Neuronal stem cell (in vitro differentiated cells): ENCODE data around the gene WFDC13. TPM values are rescaled to one million over a fixed set of nuclear protein-coding genes. Genes with fewer than 3 reads are reported as not detected.
A peak's percentile ranks its signal among the peaks of the same experiment; 100 is the strongest.
"Not testable (repeated sequence)": the region's sequence is repeated elsewhere in the genome, so short reads cannot be mapped to it uniquely, and the experiment has no call there.

Source experiments
- DNase-seq: peaks from one replicate; pipeline ENCODE4 v3.0.0-alpha.2; 2013; ENCODE audit warnings: low spot score
- H2AFZ ChIP-seq: one replicate; pipeline ENCODE4 v1.6.1; 2013; ENCODE audit warnings: mild to moderate bottlenecking, low read length, inconsistent platforms
- H2AK5ac ChIP-seq: 2 replicates; pipeline ENCODE4 v1.6.1; 2013; ENCODE audit warnings: low read depth, mild to moderate bottlenecking, inconsistent platforms, low read length, moderate library complexity, mixed read lengths
- H2BK120ac ChIP-seq: 2 replicates; pipeline ENCODE4 v1.6.1; 2013; ENCODE audit warnings: low read depth, mild to moderate bottlenecking, inconsistent platforms, low read length, moderate library complexity, mixed read lengths
- H2BK12ac ChIP-seq: one replicate; pipeline ENCODE4 v1.6.1; 2013; ENCODE audit warnings: low read length, inconsistent platforms
- H2BK15ac ChIP-seq: 2 replicates; pipeline ENCODE4 v1.6.1; 2013; ENCODE audit warnings: mild to moderate bottlenecking, low read length, inconsistent platforms, mixed read lengths
- H2BK5ac ChIP-seq: one replicate; pipeline ENCODE4 v1.6.1; 2013; ENCODE audit warnings: inconsistent platforms, mild to moderate bottlenecking, low read length, moderate library complexity
- H3K14ac ChIP-seq: one replicate; pipeline ENCODE4 v1.6.1; 2013; ENCODE audit warnings: low read length, inconsistent platforms
- H3K18ac ChIP-seq: 2 replicates; pipeline ENCODE4 v1.6.1; 2013; ENCODE audit warnings: low read length, inconsistent platforms
- H3K23ac ChIP-seq: 2 replicates; pipeline ENCODE4 v1.6.1; 2013; ENCODE audit warnings: low read depth, mild to moderate bottlenecking, mixed read lengths, low read length, inconsistent platforms; ENCODE audit not compliant: poor library complexity
- H3K27ac ChIP-seq: replicated peaks from 3 replicates; pipeline ENCODE4 v1.5.1; 2013; ENCODE audit warnings: low read length, inconsistent platforms
- H3K27me3 ChIP-seq, 3 experiments: 2 replicates each; pipeline ENCODE4 v1.6.1; 2013; ENCODE audit warnings: low read length in 3 of 3, mild to moderate bottlenecking in 2 of 3, inconsistent platforms in 1 of 3, low read depth in 1 of 3, mixed read lengths in 1 of 3, moderate library complexity in 1 of 3; ENCODE audit not compliant: control insufficient read depth in 3 of 3, insufficient read depth in 3 of 3
- H3K36me3 ChIP-seq, 2 donors: replicated peaks in 1 of 2; 2 replicates each; pipeline ENCODE4 v1.6.1; 2013; ENCODE audit warnings: low read length in 2 of 2; ENCODE audit not compliant: control insufficient read depth in 2 of 2, insufficient read depth in 2 of 2
- H3K4ac ChIP-seq: 2 replicates; pipeline ENCODE4 v1.6.1; 2013; ENCODE audit warnings: inconsistent platforms, mild to moderate bottlenecking, low read length, moderate library complexity
- H3K4me1 ChIP-seq, 2 donors: 1 replicate in 1 of 2; 2 replicates in 1 of 2; pipeline ENCODE4 v1.6.1; 2013; ENCODE audit warnings: low read length in 2 of 2, low read depth in 1 of 2; ENCODE audit not compliant: control insufficient read depth in 2 of 2, insufficient read depth in 1 of 2
- H3K4me2 ChIP-seq: one replicate; pipeline ENCODE4 v1.6.1; 2013; ENCODE audit warnings: mild to moderate bottlenecking, low read length, inconsistent platforms; ENCODE audit not compliant: insufficient read depth, poor library complexity, severe bottlenecking
- H3K4me3 ChIP-seq, 2 donors: 2 replicates each; pipeline ENCODE4 v1.5.1; 2013; ENCODE audit warnings: low read length in 2 of 2, mild to moderate bottlenecking in 2 of 2, inconsistent platforms in 1 of 2, moderate library complexity in 1 of 2
- H3K79me1 ChIP-seq: one replicate; pipeline ENCODE4 v1.6.1; 2013; ENCODE audit warnings: low read depth, mild to moderate bottlenecking, inconsistent platforms, low read length, moderate library complexity
- H3K9ac ChIP-seq: one replicate; pipeline ENCODE4 v1.6.1; 2013; ENCODE audit warnings: mild to moderate bottlenecking, low read depth, low read length, inconsistent platforms; ENCODE audit not compliant: poor library complexity
- H3K9me3 ChIP-seq, 2 donors: replicated peaks in 1 of 2; 2 replicates each; pipeline versions ENCODE3 to v1.6.1; 2013; ENCODE audit warnings: low read length in 2 of 2, mild to moderate bottlenecking in 2 of 2, inconsistent platforms in 1 of 2, low read depth in 1 of 2, mixed read lengths in 1 of 2, moderate library complexity in 1 of 2; ENCODE audit not compliant: control insufficient read depth in 2 of 2, insufficient read depth in 1 of 2
- H4K8ac ChIP-seq: one replicate; pipeline ENCODE4 v1.6.1; 2013; ENCODE audit warnings: low read depth, mild to moderate bottlenecking, inconsistent platforms, low read length, moderate library complexity
- H4K91ac ChIP-seq: one replicate; pipeline ENCODE4 v1.6.1; 2013; ENCODE audit warnings: low read length, low read depth, mild to moderate bottlenecking, inconsistent platforms; ENCODE audit not compliant: poor library complexity
- WGBS, 2 donors: extraction: QIAGEN DNeasy Blood & Tissue Kit; methylation state at CpG; one replicate each; pipeline ENCODE4 v1.1.7; 2013; ENCODE audit warnings: missing lambda C conversion rate in 2 of 2, mixed read lengths in 1 of 2; ENCODE audit not compliant: insufficient read length in 2 of 2, insufficient replicate concordance in 1 of 2; ENCODE audit errors: extremely low coverage in 2 of 2; 5-methylcytosine and 5-hydroxymethylcytosine counted together
- polyA plus RNA-seq, 2 experiments: library from polyadenylated mRNA; stranded (reverse); fragments of 200-250 nt; gene quantifications; one replicate each; pipeline ENCODE4 v1.2.3, GENCODE V29; 2013

The WFDC13 gene, protein sequence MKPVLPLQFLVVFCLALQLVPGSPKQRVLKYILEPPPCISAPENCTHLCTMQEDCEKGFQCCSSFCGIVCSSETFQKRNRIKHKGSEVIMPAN
- polyA plus RNA-seq (2013, experiment 1 of 2) = not detected
- not detected for polyA plus RNA-seq (2013, experiment 2 of 2)

DNA sequence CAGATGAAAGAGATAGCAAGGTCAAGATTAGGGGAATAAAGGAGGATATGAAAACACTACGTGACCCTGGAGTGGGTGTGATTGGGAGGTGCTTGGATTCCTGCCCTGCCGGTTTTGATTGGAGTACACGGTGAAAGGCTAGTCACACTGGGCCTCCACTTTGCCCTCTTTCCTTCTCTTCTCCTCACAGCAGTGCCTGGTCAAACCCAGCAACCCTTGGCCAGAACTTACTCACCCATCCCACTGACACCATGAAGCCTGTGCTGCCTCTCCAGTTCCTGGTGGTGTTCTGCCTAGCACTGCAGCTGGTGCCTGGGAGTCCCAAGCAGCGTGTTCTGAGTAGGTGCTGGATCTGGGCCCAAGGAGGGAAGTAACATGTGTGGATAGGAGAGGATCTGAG, at the start of gene WFDC13:
Gene WFDC13, plus strand, starts transcription at position 166 of the 400 bp plus-strand sequence. Its CDS starts 86 bp downstream, at position 252.
- WGBS, 2 donors = no CpG with 5 or more reads among the region's 4 CpGs
- peaks cover 0 to 2% of the 10 kb centered on the region in 2 donors for H3K4me1 ChIP-seq
- peaks cover 0 to 14% (median 0%) of the 10 kb centered on the region in 3 experiments for H3K27me3 ChIP-seq
- H4K8ac ChIP-seq = no peak within 1 kb of the TSS
- H2AFZ ChIP-seq = no peak within 1 kb of the TSS
- H2BK15ac ChIP-seq = no peak within 1 kb of the TSS
- H2BK12ac ChIP-seq = no peak within 1 kb of the TSS
- no peaks in the 10 kb centered on the region for H3K9me3 ChIP-seq
- H3K23ac ChIP-seq = no peak within 1 kb of the TSS
- H3K9ac ChIP-seq = no peak within 1 kb of the TSS
- no peak within 1 kb of the TSS for H3K4me2 ChIP-seq
- no peak within 1 kb of the TSS for H2BK120ac ChIP-seq
- no peak within 1 kb of the TSS for H3K14ac ChIP-seq
- H3K36me3 ChIP-seq = no peaks in the 10 kb centered on the region
- H2BK5ac ChIP-seq = no peak within 1 kb of the TSS
- no peaks in the 10 kb centered on the region for H3K79me1 ChIP-seq
- no peak within 1 kb of the TSS for H4K91ac ChIP-seq
- H3K4me3 ChIP-seq = peak within 1 kb of the TSS in 1 of 2 donors; percentile 56
- H3K27ac ChIP-seq = no peak within 1 kb of the TSS
- H3K4ac ChIP-seq = no peak within 1 kb of the TSS
- H3K18ac ChIP-seq = no peak within 1 kb of the TSS
- H2AK5ac ChIP-seq = no peak within 1 kb of the TSS
- DNase-seq = no peak

DNA sequence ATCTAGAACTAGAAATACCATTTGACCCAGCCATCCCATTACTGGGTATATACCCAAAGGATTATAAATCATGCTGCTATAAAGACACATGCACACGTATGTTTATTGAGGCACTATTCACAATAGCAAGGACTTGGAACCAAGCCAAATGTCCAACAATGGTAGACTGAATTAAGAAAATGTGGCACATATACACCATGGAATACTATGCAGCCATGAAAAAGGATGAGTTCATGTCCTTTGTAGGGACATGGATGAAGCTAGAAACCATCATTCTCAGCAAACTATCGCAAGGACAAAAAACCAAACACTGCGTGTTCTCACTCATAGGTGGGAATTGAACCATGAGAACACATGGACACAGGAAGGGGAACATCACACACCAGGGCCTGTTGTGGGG, 44.8 kb upstream of the WFDC13 start:
- not testable (repeated sequence) for H2BK12ac ChIP-seq, H3K4me1 ChIP-seq, H3K36me3 ChIP-seq, H2AK5ac ChIP-seq, H3K4me3 ChIP-seq, H3K79me1 ChIP-seq, H4K91ac ChIP-seq, H4K8ac ChIP-seq, H2AFZ ChIP-seq, H3K23ac ChIP-seq, H3K14ac ChIP-seq, H3K18ac ChIP-seq, H3K9ac ChIP-seq, DNase-seq, H3K4ac ChIP-seq, H2BK15ac ChIP-seq, H3K9me3 ChIP-seq, H3K27me3 ChIP-seq, H2BK5ac ChIP-seq, H3K27ac ChIP-seq, H2BK120ac ChIP-seq, H3K4me2 ChIP-seq
- WGBS, 2 donors = no CpG with 5 or more reads among the region's 3 CpGs

DNA sequence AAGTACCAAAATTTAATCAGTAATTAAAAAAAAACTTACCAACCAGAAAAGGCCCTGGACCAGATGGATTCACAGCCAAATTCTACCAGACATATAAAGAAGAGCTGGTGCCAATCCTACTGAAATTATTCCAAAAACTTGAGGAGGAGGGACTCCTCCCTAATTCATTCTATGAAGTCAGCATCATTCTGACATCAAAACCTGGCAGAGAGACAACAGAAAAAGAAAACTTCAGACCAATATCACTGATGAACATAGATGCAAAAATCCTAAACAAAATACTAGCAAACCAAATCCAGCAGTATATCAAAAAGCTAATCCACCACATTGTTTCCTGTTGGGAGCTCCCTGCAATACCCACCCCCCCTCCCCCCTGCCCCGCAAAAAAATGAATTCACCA, 31.7 kb upstream of the WFDC13 start, which contains the start of gene WFDC11:
Gene WFDC11, minus strand, starts transcription at position 101 of the 400 bp plus-strand sequence. CDS start 19,639 bp downstream, outside the sequence.
- Histone ChIP-seq H3K36me3 (no peaks in the 10 kb centered on the region), H2BK5ac (no peak within 1 kb of the TSS), H3K23ac (no peak within 1 kb of the TSS), H3K9ac (no peak within 1 kb of the TSS), H2AFZ (no peak within 1 kb of the TSS), H3K18ac (no peak within 1 kb of the TSS), H3K79me1 (no peaks in the 10 kb centered on the region), H3K4me1 (no peaks in the 10 kb centered on the region), H3K4me2 (no peak within 1 kb of the TSS), H3K14ac (no peak within 1 kb of the TSS), H2BK120ac (no peak within 1 kb of the TSS), H2AK5ac (no peak within 1 kb of the TSS), H3K9me3 (no peaks in the 10 kb centered on the region), H3K4ac (no peak within 1 kb of the TSS), H2BK12ac (no peak within 1 kb of the TSS), H4K8ac (no peak within 1 kb of the TSS), H4K91ac (no peak within 1 kb of the TSS), H2BK15ac (no peak within 1 kb of the TSS), H3K27ac (no peak within 1 kb of the TSS), H3K27me3 (no peaks in the 10 kb centered on the region), H3K4me3 (no peak within 1 kb of the TSS)
- no CpG with 5 or more reads among the region's 1 CpG for WGBS, 2 donors
- DNase-seq = no peak

DNA sequence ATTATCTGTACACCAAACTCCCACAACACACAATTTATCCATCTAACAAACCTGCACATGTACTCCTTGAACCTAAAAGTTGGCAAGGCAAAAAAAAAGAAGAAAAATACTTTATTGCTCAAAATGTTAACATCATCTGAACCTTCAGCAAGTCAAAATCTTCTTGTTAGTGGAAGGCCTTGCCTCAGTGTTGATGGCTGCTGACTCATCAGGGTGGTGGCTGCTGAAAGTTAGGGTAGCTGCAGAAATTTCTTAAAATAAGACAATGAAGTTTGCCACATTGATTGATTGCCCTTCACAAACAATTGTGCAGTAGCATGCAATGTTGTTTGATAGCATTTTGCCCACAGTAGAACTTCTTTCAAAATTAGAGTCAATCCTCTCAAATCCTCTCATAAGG, 29.1 kb upstream of the WFDC13 start:
- H2BK5ac ChIP-seq = no peak overlapping the region
- H3K4me1 ChIP-seq = no peaks in the 10 kb centered on the region
- H3K9ac ChIP-seq = no peak overlapping the region
- no peak overlapping the region for H4K91ac ChIP-seq
- no peak overlapping the region for H2BK12ac ChIP-seq
- H2AK5ac ChIP-seq = no peak overlapping the region
- H3K36me3 ChIP-seq = no peaks in the 10 kb centered on the region
- H3K14ac ChIP-seq = no peak overlapping the region
- H3K27me3 ChIP-seq = no peaks in the 10 kb centered on the region
- no peak overlapping the region for H2AFZ ChIP-seq
- H2BK15ac ChIP-seq = no peak overlapping the region
- no peak overlapping the region for H4K8ac ChIP-seq
- no peaks in the 10 kb centered on the region for H3K9me3 ChIP-seq
- H3K27ac ChIP-seq = no peak overlapping the region
- no peak overlapping the region for H3K4me2 ChIP-seq
- no peak overlapping the region for H3K23ac ChIP-seq
- H3K79me1 ChIP-seq = no peaks in the 10 kb centered on the region
- no peak overlapping the region for H3K4ac ChIP-seq
- no peak overlapping the region for H3K18ac ChIP-seq
- H2BK120ac ChIP-seq = no peak overlapping the region
- H3K4me3 ChIP-seq = no peak overlapping the region
- DNase-seq = no peak
